Tibial nerve (tissue), 3 donors: Measurements from ENCODE around the gene WDR53.

Source experiments
- POLR2A ChIP-seq, 2 donors: fragments of 450-650 bp; IDR thresholded peaks; one replicate each; pipeline ENCODE4 v1.6.1; 2017; ENCODE audit warnings: antibody characterized with exemption in 2 of 2, mild to moderate bottlenecking in 2 of 2, moderate library complexity in 2 of 2
- TF ChIP-seq, protein P1 (sequence below), 5 experiments: fragments of 200-600 bp in 3 of 5; fragments of 450-650 bp in 2 of 5; sonication (generic) in 3 of 5; IDR thresholded peaks; one replicate each; pipeline ENCODE4 v1.5.1; 2016 to 2019; ENCODE audit warnings: antibody characterized with exemption in 5 of 5, mild to moderate bottlenecking in 3 of 5, moderate library complexity in 2 of 5

DNA sequence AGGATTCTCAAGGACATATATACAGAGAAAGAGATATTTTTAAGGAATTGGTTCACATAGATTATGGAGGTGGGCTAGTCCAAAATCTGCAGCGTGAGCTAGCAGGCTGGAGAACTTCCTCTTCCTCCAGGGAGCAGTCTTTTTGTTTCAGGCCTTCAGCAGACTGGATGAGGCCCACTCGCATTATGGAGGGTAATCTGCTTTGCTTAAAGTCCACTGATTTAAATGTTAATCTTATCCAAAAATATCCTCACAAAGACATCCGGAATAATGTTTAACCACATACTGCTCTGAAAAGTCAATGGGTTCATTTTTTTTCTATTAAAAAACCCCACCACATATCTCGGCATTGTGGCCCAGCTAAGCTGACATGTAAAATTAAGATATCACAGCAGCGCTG is 48.9 kb upstream of the WDR53 start:
- no peak for TF ChIP-seq POLR2A (IDR thresholded peaks at IDR 0.05)
- TF ChIP-seq, protein P1, sequence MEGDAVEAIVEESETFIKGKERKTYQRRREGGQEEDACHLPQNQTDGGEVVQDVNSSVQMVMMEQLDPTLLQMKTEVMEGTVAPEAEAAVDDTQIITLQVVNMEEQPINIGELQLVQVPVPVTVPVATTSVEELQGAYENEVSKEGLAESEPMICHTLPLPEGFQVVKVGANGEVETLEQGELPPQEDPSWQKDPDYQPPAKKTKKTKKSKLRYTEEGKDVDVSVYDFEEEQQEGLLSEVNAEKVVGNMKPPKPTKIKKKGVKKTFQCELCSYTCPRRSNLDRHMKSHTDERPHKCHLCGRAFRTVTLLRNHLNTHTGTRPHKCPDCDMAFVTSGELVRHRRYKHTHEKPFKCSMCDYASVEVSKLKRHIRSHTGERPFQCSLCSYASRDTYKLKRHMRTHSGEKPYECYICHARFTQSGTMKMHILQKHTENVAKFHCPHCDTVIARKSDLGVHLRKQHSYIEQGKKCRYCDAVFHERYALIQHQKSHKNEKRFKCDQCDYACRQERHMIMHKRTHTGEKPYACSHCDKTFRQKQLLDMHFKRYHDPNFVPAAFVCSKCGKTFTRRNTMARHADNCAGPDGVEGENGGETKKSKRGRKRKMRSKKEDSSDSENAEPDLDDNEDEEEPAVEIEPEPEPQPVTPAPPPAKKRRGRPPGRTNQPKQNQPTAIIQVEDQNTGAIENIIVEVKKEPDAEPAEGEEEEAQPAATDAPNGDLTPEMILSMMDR (IDR thresholded peaks at IDR 0.05), result no peak
